ENCODE results near the gene LHFPL6. TPM values are rescaled to one million over a fixed set of nuclear protein-coding genes. Genes with fewer than 3 reads are reported as not detected.

The LHFPL6 gene
- total RNA-seq, 4 donors from 2014 or later: 12.8 to 27.3 (median 22.5) TPM

DNA sequence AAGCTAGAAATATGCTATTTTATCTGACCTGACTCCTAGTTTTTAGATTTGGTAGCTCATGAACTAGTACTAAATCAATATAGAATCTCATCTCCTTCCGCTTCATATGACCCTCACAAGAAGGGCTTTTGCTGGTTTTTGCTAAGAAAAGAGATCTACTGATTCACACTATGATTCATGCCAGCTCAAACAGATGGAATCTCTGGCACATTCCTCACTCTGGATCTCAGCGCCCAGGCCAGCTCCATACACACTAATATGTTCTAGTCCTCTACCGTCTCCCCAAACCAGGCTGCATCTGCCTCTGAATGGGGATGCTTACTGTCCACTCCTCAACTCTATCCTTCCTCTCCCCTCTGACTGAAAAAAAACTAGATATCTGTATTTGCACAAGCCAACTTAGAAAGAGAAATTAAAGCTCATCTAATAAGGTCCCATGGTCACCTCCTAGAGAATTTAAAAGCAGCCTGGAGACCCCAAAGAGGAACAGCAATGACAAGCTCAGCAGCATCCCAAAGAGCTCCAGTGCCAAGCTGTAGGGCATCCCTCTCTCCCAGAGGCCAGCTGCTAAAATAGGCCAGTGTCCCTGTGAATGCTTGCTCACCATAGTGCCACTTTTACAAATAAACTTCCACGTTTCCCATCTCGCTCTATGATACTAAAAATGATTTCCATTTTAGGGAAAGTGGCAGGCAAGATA lies 74.9 kb downstream of the LHFPL6 start:
- H3K4me3 ChIP-seq (ENCODE audit: low read depth, poor library complexity, severe bottlenecking): no peak overlapping the region
- no peak for DNase-seq (ENCODE audit: low spot score in 2 of 2)
- 49 to 58% methylated on average over 5 of the region's 5 CpGs for WGBS, 2 donors
- intact Hi-C loops (cut with DNase I; ENCODE audit: low total_unique reads): no loop called here
- TF ChIP-seq, protein P1, sequence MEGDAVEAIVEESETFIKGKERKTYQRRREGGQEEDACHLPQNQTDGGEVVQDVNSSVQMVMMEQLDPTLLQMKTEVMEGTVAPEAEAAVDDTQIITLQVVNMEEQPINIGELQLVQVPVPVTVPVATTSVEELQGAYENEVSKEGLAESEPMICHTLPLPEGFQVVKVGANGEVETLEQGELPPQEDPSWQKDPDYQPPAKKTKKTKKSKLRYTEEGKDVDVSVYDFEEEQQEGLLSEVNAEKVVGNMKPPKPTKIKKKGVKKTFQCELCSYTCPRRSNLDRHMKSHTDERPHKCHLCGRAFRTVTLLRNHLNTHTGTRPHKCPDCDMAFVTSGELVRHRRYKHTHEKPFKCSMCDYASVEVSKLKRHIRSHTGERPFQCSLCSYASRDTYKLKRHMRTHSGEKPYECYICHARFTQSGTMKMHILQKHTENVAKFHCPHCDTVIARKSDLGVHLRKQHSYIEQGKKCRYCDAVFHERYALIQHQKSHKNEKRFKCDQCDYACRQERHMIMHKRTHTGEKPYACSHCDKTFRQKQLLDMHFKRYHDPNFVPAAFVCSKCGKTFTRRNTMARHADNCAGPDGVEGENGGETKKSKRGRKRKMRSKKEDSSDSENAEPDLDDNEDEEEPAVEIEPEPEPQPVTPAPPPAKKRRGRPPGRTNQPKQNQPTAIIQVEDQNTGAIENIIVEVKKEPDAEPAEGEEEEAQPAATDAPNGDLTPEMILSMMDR (IDR thresholded peaks at IDR 0.05): no peak
- no peak for TF ChIP-seq POLR2A (IDR thresholded peaks at IDR 0.05)

DNA sequence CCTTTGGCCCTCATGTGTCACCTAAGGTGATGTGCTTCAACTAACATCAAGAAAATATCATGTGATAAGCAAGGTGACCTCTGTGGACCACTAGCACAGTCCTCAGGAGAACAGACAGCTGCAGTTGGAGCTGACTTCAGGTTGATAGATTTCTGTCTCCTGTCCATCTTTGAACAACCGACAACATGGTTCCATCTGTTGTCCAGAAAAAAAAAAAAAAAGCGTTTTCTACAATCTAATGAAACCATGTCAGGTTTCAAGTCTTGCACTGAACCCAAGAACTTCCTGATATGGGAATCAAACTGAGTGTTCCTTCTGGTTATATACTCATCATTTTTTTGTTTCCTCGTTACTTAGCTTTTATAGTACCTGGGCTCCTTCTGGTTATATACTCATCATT lies 75.7 kb downstream of the LHFPL6 start:
- H3K4me3 ChIP-seq (ENCODE audit: low read depth, poor library complexity, severe bottlenecking): no peak overlapping the region
- 85 to 86% methylated on average over 3 of the region's 3 CpGs for WGBS, 2 donors
- intact Hi-C loops (cut with DNase I; ENCODE audit: low total_unique reads): no loop called here
- no peak for DNase-seq (ENCODE audit: low spot score in 2 of 2)
- TF ChIP-seq, protein P1 (IDR thresholded peaks at IDR 0.05): no peak
- TF ChIP-seq POLR2A (IDR thresholded peaks at IDR 0.05): no peak

DNA sequence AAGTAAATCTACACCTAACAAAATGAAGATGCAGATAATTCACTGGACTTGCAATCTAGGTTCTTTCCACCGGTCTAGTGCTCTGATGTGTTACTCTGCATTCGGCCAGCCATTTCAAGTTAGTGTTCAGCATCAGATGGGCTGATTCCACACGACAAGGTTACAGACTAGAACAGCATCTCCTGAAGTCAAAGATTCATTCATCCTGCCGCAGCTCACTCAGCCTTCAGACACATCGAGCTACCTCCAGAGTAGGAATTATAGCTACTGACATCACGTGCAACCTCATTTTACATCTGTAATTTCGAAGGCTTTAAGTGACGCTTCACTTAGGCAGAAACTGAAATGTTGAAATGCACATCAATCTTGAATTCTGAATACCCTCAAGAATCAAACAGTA lies 76.5 kb downstream of the LHFPL6 start:
- DNase-seq (ENCODE audit: low spot score in 2 of 2): no peak
- intact Hi-C loops (cut with DNase I; ENCODE audit: low total_unique reads): no loop called here
- no peak overlapping the region for H3K4me3 ChIP-seq (ENCODE audit: low read depth, poor library complexity, severe bottlenecking)
- 94% methylated on average over 8 of the region's 8 CpGs for WGBS, 2 donors
- TF ChIP-seq POLR2A (IDR thresholded peaks at IDR 0.05): no peak
- TF ChIP-seq, protein P1 (IDR thresholded peaks at IDR 0.05): no peak

DNA sequence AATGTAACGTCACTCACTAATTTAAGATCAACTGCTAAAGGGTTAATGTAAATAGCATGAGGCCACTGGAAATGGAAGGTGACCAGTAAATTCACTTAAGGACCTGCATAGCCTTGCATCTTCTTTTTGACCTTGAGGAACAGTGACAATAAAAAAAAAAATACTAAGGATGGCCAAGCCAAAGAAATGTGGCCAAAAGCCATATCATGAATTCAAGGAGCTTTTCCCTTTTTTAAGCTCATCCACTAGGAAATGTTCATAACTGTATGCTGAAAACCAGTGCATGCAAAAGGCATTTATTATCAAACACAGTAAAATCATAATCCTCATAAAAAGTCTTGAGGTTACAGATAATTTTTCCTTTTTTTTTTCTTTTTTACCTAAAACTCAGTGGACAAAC lies 77.5 kb downstream of the LHFPL6 start:
- intact Hi-C loops (cut with DNase I; ENCODE audit: low total_unique reads): no loop called here
- TF ChIP-seq POLR2A (IDR thresholded peaks at IDR 0.05): no peak
- TF ChIP-seq, protein P1 (IDR thresholded peaks at IDR 0.05): no peak
- 76 to 85% methylated on average over 1 of the region's 1 CpG for WGBS, 2 donors
- no peak for DNase-seq (ENCODE audit: low spot score in 2 of 2)
- H3K4me3 ChIP-seq (ENCODE audit: low read depth, poor library complexity, severe bottlenecking): no peak overlapping the region

DNA sequence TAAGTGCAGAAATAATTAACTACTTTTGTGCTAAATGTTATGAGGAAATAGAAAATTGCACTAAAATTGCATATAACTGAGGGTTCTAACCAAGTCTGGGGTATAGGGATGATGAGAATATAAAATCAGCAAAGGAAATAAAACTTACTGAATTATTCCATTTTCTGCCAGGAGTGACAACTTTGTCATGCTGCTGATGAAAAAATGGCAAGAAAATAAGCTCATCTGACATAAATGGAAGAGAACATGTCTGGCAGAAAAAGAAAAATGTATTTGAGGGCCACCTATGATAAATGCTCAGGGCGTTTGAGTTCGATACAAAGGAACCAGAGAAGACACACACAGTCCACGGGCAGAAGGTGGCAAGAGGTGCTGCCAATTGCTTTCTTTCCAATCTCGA lies 78.2 kb downstream of the LHFPL6 start:
- TF ChIP-seq POLR2A (IDR thresholded peaks at IDR 0.05): no peak
- TF ChIP-seq, protein P1 (IDR thresholded peaks at IDR 0.05): no peak
- WGBS, 2 donors: 92 to 93% methylated on average over 4 of the region's 4 CpGs

DNA sequence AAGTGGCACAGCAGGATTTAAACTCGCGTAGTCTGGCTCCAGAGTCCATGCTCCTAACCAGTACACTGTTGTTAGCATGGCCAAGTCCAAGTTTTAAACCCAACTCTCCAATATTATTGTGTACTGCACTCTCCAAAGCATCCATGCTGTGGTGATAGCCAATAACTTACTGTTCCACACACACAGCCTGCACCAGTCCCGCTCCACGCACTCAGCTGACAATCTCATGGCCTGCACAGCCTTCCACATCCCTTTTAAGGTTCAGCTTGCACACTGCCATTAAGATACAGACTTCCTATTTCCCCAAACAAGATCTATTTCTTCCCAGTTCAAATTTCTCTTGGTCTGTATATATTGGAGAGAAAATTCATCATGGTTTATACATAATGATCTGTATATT lies 80.7 kb downstream of the LHFPL6 start:
- no peak for DNase-seq (ENCODE audit: low spot score in 2 of 2)
- no peak overlapping the region for H3K4me3 ChIP-seq (ENCODE audit: low read depth, poor library complexity, severe bottlenecking)
- TF ChIP-seq POLR2A (IDR thresholded peaks at IDR 0.05): no peak
- TF ChIP-seq, protein P1 (IDR thresholded peaks at IDR 0.05): no peak
- 98% methylated on average over 4 of the region's 4 CpGs for WGBS, 2 donors
- intact Hi-C loops (cut with DNase I; ENCODE audit: low total_unique reads): no loop called here

More for the DNA sequence above, 78.2 kb downstream of the LHFPL6 start:
- intact Hi-C loops (cut with DNase I; ENCODE audit: low total_unique reads): no loop called here
- no peak overlapping the region for H3K4me3 ChIP-seq (ENCODE audit: low read depth, poor library complexity, severe bottlenecking)
- no peak for DNase-seq (ENCODE audit: low spot score in 2 of 2)
